HFF-Myc (cell line): Measurements from ENCODE around the gene SSC5D.

Experiments used
- DNase-seq: peaks from one replicate; pipeline ENCODE4 v3.0.0-alpha.2; 2011; ENCODE audit warnings: low read depth; ENCODE audit errors: extremely low read depth
- H3K4me3 ChIP-seq: replicated peaks from 2 replicates; pipeline ENCODE4 v1.5.1; 2011; ENCODE audit warnings: low read depth, mild to moderate bottlenecking, control low read depth, low read length
- CTCF ChIP-seq: IDR thresholded peaks from 2 replicates; pipeline ENCODE4 v1.5.1; 2012; ENCODE audit warnings: mild to moderate bottlenecking, low read depth, low read length, control low read depth; ENCODE audit errors: missing control alignments

Gene SSC5D

GRCh38 chr19:55567708-55568328, 79.6 kb downstream of the SSC5D start:
- no peak overlapping the region for H3K4me3 ChIP-seq
- no peak for DNase-seq
- no peak for TF ChIP-seq CTCF
